Thyroid gland (tissue), 4 donors: ENCODE data around the gene UPK3A.

Experiments used
- POLR2A ChIP-seq, 2 donors: fragments of 450-650 bp; IDR thresholded peaks; one replicate each; pipeline ENCODE4 v1.6.1; 2017; ENCODE audit warnings: antibody characterized with exemption in 2 of 2, mild to moderate bottlenecking in 2 of 2, moderate library complexity in 1 of 2
- TF ChIP-seq, protein P1 (sequence below), 6 experiments: fragments of 200-600 bp in 3 of 6; fragments of 450-650 bp in 3 of 6; sonication (generic) in 3 of 6; IDR thresholded peaks; one replicate each; pipeline ENCODE4 v1.5.1; 2016 to 2019; ENCODE audit warnings: antibody characterized with exemption in 6 of 6, mild to moderate bottlenecking in 2 of 6, inconsistent platforms in 1 of 6, moderate library complexity in 1 of 6

- no peak for TF ChIP-seq POLR2A (IDR thresholded peaks at IDR 0.05)
- TF ChIP-seq, protein P1, sequence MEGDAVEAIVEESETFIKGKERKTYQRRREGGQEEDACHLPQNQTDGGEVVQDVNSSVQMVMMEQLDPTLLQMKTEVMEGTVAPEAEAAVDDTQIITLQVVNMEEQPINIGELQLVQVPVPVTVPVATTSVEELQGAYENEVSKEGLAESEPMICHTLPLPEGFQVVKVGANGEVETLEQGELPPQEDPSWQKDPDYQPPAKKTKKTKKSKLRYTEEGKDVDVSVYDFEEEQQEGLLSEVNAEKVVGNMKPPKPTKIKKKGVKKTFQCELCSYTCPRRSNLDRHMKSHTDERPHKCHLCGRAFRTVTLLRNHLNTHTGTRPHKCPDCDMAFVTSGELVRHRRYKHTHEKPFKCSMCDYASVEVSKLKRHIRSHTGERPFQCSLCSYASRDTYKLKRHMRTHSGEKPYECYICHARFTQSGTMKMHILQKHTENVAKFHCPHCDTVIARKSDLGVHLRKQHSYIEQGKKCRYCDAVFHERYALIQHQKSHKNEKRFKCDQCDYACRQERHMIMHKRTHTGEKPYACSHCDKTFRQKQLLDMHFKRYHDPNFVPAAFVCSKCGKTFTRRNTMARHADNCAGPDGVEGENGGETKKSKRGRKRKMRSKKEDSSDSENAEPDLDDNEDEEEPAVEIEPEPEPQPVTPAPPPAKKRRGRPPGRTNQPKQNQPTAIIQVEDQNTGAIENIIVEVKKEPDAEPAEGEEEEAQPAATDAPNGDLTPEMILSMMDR (IDR thresholded peaks at IDR 0.05), result no peak
These were observed 25.7 kb downstream of the UPK3A start for GRCh38 chr22:45310331-45310976.
